Activated CD4-positive, alpha-beta T cell treated with anti-CD3 and anti-CD28 coated beads, Interleukin-2, amount 50 U/mL, for 1 hour (primary cell): ENCODE results near the gene KLHL17.

Source experiments
- DNase-seq: peaks from one replicate; pipeline ENCODE4 v3.0.0-alpha.2; 2020

Gene KLHL17

DNA sequence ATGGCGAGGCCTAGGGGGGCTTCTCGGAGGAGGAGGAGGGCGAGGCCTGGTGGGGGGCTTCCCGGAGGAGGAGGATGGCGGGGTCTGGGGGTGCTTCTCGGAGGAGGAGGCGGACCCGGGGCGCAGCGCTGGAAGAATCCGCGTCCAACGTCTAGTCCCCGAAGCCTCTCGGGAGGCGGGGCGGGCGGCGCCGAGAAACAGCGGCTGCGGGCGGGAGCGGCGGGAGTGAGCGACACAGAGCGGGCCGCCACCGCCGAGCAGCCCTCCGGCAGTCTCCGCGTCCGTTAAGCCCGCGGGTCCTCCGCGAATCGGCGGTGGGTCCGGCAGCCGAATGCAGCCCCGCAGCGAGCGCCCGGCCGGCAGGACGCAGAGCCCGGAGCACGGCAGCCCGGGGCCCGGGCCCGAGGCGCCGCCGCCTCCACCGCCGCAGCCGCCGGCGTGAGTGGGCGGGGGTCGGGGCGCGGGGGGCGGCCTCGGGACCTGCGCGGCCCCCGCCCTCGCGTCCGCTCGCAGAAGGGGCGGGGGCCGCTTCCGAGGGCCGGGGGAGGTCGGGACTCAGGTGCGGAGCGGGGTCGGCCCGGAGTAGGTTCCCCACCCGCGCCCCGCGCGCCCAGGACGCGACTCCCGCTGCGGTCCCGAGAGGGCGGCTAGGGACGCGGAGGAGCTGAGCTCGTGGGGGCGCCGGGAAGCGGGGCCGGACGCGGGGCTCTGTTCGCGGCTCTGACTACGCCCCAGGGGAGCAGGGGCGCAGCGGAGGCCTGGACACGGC lies at the start of gene KLHL17:
Gene KLHL17 (plus strand): TSS at position 222 of the 769 bp plus-strand sequence. CDS start 110 bp downstream, at position 332.
- DNase-seq = peak; percentile 75

DNA sequence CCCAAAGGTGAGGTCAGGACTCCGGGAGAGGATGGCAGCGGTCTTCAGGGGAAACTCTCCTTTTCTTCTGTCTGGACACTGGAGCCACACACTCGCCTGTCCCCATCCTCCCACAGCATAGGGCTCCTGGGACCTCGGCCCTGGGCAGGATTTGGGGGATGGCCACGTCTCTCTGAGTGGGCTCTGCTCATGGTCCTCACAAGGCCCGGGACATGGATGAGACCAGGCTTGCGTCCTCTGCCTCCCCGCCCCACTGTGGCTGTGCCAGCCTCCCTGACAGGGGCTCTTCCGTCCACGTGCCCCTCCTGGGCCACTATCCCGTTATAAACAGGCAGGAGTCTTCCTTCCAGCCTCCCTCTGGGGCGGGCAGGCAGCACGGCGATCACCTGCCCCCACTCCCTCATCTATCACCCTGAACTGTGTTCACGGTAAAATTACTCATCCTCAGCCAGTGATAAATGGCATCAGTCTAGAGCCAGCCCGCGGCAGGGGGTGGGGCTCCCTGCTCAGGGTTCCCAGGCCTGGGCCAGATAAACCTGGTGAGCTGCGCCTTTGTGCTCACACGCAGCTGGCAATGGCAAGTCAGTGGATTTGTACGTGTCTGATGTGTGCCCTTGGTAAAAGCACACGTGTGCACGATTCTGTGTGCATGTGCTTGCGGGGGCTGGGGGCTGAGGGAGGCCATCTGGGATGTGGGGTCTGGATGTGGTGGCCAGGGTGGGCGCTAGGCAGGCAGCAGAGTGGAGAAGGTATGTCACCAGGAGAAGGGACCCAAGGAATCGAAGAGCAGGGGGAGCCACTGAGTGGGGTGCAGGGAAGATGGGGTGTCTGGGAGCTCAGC lies 49.3 kb upstream of the KLHL17 start:
- no peak for DNase-seq

DNA sequence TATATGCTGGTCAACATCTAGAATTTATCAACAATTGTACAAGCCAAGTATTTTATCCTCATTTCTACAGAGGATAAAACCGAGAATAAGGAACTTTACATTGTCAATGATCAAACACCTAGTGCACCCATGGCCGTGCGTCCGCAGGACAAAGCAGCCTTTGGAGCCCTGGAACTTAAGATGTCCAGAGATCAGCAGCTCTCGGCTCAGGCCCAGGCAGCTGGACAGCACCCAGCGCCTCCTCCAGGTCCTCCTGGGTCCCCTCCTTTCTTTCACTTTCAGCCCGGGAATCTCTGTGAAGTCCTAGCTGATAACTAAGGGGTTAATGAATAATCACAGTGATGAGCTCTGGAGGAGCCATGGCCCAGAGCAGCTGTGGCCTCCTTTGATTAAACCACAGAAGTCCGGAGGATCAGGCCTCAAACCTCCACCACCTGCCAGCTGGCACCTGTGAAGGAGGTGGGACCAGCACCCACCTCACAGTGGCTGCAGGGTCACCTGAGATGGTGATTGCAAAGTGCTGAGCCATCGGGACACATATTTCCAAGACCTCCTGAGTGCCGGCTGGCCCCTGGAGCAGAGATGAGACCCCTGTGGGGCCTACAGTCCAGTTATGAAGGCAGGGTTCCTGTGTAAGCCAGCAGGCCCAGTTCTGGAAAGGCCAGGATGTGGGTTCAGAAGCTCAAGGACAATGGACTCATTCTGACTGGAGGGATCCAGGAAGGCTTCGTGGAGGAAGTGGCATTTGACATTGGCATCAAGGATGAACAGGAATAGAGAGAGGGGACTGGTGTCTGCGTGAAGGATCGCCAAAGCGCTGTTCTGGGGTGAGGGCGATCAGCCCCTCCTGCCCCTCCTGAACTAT lies 48.3 kb upstream of the KLHL17 start:
- DNase-seq = no peak

DNA sequence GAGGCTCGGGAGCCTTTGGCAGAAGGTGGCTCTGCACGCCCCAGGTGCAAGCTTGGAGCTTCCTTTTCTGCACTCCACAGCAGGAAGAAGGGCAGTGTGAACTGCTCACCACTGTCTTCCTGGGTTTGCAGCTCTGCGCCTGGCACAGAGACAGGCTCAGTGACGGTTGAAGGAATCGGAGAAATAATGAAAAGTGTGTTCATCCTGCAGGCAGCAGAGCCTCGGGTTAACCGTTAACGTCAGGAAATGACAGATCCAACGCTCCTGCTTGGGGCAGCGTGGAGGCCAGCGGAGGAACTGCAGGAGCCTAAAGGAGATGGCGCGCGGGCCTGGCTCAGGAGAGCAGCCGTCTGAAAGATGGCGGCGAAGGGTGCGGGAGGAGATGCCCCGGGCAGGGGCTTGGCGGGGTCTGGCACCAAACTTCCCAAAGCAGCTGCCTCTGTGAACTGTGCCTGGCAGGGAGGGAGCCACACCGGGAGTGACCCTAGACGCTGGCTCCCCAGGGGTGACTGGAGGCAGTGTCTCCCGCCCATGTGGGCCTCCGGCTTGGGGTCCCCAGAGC lies 47.6 kb upstream of the KLHL17 start:
- DNase-seq = no peak

DNA sequence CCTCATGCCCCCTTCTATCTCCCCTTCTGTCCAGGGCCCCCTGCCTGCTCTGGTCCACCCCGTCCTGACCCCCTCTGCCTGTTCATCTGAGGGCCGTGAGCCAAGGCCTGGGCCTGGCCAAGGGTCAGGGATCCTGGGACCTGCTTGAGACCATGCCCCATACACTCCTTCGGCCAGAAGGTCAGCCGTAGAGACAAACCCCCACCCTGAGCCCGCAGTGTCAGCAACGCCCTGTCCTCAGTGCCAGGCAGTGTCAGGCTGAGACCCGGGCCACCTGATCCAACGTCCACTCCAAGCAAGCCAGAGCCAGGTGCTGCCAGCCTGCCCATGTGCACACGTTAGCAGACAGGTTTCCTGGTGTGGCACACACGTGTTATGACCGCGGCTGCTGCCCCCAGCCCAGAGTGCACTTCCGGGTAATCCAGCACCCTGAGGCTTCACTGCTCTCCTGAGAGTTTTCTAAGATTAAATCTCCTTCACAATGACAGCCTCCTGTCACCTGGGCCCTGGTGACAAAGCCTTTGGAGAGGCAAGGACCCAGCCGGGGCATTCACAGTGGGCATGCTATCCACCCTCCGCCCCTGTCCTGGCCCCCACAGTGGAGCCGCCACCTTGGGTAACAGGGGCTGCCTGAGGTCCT lies 46.8 kb upstream of the KLHL17 start:
- no peak for DNase-seq

DNA sequence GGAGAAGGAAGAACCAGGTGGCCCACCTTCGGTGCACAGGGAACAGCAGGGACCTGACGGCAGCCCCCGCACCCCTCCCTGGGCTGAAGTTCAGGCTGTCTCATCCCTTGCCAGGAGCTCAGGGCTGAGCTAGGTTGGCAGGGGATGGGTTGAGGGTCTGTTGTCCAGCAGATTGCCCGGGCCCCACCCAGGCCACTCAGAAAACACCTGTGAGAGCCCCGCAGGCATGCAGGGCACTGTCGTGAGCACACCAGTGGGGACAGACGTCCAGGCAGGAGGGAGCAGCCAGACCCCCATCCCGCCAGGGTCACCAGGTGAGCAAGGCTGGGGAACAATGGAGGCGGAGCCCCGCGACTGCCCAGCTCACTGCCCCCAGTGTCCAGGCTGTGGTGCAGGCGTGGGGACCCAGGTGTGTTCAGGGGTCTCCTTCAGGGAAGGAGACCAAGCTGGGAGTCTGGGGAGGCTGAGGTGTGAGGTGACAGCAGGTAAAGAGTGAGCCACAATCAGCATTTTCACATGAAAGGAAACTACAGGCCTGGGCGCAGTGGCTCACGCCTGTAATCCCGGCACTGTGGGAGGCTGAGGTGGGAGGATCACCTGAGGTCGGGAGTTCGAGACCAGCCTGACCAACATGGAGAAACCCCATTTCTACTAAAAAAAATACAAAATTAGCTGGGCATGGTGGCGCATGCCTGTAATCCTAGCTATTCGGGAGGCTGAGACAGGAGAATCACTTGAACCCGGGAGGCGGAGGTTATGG lies 46.1 kb upstream of the KLHL17 start:
- no peak for DNase-seq

DNA sequence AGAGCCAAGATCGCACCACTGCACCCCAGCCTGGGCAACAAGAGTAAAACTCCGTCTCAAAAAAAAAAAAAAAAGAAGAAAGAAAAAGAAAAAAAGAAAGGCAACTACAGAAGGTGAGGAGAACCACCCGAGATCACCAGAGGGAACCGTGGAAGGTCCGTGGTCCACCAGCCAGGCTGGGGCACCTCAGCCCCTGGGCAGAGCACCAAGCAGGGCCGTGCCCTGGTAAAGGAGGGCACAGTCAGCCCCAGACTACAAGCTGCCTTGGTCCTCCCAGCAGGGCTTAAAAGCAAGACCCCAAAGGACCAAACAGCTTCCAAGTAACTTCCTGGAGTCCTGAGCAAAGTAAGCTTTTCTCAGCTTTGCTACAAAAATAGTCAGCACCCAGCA lies 45.5 kb upstream of the KLHL17 start:
- DNase-seq = no peak

DNA sequence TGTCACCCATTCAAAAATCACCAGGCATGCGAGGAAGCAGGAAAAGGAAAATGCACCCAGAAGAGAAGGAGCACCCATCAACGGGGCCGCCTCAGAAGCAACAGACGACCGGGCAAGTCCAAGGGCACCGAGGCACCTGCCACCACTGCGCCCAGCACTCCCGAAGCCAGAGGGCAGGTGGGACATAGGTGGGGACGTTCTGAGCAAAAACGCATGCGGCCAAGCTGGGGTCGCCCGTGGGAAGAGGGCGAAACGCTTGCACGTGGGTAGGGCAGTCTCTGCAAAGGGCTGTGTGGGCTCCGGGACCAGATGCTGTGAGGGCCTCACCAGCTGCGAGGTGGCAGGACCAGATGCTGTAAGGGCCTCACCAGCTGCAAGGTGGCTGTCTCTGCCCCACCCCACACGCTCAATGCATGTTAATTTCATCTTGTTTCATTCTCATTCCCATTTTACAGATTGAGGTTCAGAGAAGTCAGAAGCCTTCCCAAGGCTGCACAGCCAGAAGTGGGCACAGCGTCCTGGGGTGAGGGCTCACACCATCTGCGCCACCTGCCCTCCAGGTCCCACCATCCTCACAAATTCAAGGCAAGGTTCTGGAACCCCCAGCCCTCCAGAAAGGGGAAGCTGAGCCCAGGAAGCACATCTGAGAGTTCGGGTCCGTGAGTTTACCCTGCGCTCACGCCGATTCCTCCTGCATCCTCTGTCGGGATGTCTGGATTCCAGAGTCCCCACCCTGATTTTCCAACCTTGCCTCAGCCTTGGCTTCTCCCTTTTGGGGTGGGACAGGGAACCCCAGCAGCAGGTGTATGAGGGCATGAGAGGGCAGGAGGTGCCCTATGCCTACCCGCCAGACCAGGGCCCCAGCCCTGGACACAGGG lies 44.9 kb upstream of the KLHL17 start:
- DNase-seq = no peak

DNA sequence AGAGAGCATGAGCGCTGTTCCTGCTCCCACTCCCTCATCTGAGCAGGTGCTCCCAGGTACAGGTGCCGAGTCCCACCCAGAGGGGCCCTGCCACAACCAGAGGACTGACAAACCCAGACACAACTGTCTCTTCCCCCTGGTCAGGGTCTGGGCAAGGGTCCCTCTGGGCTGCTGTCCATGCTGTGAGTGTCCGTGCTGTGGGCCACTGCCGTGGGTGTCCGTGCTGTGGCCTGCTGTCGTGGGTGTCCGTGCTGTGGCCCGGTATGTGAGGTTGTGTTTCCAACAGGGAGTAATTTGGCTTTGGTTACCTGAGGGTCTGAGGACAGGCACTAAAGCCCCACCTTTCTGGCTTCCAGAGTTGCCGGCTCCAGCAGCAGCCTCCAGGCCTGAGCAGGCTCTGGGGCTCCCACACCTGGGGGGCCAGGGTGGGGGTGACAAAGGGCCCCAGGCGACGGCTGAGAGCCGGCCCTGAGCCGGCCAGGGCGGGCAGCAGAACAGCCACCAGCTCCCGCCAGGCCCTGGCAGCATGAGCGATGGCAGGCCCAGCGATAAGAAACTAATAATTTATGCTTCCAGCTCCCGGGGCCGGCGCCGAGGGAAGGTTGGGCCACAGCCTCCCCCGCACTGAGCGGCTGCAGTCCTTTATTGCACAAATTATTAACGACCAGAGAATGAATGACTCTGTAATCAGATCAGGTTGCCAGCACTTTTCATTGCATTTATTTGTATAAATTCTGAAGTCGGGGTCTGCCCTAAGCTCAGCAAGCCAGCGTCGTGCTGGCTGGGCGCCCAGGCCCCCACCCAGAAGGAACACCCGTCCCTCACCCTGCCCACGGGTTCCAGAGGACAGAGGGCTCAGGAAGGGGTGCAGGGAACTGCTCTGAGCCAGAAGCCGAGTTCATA lies 44.0 kb upstream of the KLHL17 start:
- DNase-seq = no peak

DNA sequence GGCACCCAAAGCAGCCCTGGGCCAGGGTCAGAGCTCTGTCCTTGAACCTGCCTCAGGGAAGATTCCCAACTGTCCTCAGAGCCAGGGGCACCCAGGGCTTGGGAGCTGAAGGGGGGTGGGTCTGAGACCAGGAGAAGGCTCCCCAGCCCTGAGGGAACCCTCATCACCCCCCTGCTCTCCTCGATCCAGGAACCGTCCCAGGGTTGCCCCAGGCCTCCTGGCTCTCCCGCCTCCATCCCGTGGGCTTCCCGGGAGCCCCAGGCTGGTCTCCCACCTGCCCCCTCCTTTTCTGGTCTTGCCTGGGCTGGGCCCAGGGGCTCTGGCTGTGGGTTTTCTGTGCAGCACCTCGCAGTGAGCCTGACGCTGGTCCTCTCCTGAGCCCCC lies 43.3 kb upstream of the KLHL17 start:
- no peak for DNase-seq

DNA sequence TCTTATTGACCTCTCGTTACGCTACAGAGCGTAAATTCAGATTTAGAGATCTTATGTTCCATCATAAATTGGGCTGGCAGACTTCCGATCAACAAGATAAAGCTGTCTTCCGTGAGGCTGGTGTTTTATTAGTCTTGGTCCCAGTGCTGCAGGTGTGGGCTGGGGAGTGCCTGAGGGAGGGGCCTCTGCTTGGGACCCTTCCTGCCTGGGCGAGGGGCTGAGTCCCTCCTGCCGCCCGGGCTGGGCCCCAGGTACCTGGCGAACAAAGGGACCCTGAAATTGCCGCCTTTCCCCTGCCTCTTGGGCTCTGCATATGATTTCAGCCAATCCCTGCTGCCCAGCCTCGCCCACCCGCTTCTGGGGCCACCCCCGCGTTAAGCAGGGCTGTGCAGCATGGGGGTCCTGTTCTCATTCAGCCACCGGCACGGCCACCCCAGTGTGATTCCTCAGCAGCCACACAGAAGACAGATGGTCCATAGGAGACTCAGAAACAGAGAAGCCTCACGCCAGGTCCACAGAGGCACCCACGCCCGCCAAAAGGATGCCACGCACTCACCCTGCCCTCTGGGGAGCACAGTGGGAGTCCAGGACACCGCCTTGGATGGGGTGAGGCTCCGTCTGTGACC lies 42.8 kb upstream of the KLHL17 start:
- DNase-seq = no peak

DNA sequence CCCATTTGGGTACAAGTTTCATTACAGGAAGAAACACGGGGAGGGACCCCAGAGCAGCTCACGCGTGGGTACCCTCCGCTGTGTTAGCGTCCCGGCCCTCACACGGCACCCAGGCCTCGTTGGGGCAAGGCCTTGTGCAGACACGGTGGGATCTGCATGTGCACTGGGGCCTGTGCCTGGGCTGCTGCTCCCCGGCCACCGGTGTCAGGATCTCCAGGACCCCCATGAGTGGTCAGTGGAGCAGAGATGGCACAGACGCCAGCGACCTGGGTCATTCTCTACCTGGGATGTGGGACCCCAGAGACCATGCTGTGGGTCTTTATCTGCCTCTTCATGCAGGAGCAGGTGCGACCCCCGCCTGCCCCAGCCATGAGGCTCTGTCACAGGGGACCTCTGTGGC lies 42.0 kb upstream of the KLHL17 start:
- no peak for DNase-seq

DNA sequence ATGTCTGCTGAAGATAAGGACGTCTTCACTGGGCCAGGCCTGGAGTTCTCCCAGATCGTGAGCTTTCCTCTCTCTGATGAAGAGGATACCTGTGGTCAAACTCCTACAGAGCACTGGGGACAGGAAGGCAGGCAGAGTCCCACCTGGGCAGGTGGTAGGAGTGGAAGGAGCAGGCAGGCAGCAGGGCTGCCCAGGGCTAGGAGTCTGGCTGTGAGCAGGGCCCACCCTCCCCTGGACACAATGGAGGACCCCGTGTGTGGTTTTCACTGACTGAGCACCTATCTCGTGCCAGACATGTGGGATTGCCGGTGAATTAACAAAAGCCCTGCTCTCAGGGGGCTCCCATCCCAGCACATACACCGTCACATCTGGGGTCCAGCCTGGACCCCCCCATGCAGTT lies 41.5 kb upstream of the KLHL17 start:
- no peak for DNase-seq

DNA sequence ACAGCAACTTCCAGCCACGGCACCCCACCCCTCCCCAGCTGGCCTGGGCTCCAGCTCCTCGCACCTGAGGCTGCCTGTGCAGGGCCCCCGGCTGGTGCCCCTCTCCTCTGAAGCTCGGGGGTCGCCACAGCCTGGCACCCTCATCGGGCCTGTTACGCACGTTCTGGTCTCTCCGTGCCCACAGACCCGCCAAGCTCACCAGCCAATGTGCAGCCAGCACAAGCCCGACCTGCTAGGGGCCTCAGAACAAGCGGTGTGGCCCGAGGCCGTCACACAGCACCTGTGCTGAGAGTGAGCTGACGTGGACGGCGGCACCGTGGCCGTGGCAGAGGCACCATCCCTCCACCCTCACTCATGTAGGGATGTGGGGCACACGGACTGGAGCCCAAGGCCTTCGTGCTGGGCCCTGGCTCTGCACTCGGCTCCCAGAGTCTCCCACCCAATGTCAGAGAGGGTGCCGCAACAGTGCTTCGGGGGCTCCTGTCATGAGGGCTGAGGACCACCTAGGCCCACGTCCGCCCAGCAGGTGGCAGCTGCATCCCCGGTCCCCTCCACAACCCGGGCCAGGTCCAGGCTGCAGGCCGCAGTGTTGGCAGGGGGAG lies 41.0 kb upstream of the KLHL17 start:
- no peak for DNase-seq

DNA sequence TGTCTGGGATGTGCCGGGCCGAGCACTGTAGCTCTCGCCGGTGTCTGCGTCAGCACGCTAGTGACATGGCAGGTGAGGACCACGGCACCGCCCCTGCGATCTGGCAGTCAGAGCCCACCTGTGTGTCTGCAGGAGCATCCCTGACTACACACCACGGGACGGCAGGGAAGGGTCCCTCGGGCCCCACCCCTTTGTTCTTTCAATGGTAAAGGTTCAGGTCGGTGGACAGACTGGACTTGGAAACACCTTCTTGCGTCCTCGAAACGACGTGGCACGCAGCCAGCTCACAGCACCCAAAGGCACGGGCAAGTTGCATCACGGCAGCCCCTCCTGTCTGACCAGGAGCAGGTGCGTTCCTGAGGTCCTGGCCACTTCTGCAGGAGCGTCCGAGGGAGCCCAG lies 40.4 kb upstream of the KLHL17 start:
- DNase-seq = no peak

DNA sequence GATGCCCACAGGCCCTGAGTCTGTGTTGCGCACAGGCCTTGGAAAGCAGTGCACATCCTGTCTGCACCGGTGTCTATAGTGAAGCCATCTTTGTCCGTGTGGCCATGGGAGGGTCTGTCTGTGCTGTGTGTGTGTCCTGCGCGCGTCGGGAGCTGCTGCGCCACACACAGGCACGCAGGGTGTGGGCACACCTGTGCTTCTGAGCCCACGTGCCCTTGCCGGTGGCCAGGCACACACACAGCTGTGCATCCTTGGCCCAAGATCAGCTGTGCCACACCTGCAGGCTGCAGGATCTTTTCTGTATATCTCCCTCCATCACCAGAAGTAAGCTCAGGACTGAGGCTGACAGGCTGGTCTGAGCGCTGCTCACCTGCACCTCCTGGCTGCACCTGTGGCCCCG lies 39.9 kb upstream of the KLHL17 start:
- DNase-seq = no peak

DNA sequence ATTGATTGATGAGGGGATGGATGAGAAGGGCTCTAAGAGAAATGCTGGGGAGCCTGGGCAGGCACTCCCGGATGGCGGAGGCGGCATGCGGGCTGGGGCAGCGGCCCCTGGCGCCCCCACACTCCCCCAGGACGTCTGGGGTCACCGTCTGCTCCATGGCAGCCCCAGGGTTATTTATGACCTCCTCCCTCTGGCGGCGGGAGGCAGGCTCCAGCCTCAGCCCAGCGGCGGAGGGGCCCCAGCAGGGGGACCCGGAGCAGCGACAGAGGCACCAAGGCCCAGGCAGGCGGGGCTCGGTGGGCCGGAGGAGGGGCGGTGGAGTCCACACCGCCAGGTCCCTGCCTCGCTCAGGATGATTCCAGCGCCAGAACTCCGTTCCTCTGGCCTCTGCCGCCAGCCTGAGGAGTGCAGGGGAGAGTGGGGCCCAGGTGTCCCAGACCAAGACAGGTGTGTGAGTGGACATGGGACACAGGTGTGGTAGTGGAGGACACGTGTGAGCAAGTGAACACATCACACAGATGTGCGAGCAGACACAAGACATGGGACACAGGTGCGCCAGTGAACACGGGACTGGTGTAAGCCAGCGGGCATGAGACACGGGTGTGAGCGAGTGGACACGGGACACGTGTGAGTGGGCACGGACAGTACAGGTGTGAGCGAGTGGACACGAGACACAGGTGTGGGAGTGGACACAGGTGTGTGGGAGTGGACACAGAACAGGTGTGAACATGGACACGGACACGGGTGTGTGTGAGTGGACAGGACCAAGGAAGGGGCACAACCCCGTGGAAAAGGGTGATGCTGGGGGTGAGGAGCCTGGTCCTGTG lies 39.2 kb upstream of the KLHL17 start:
- DNase-seq = peak; percentile 35
